SKM-1 treated with dmso at 0.1 percent for 144 hours (cell line): ENCODE data around the gene SEC23B.
A peak's percentile ranks its signal among the peaks of the same experiment; 100 is the strongest.

ENCODE experiments used
- DNase-seq: peaks from one replicate; lab custom pipeline; 2025; ENCODE audit not compliant: unreplicated experiment; lab: John Stamatoyannopoulos, UW

Gene SEC23B

GRCh38 chr20:18587665-18588573 lies 80.2 kb downstream of the SEC23B start, which contains the start of gene DTD1:
DTD1 (plus strand) TSS chr20:18588054; CDS start chr20:18588073, 19 bp downstream.
- peak; percentile 51 for DNase-seq

DNA sequence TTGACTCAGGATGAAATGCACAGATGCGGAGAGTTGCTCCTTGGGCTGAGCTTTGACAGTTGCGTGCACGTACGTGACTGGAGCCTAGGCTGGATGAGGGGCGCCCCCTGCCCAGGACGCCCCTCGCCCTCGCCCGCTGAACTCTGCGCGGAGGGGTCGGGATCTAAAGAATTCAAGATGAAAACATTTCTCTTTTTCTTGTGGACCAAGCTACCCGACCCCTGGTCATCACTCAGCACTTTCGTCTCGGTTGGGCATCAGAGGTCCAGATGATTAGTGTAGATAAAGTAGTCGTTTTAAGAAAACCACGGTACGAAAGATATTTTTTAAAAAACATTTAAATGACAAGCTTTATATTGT lies 80.8 kb downstream of the SEC23B start:
- DNase-seq, result no peak

DNA sequence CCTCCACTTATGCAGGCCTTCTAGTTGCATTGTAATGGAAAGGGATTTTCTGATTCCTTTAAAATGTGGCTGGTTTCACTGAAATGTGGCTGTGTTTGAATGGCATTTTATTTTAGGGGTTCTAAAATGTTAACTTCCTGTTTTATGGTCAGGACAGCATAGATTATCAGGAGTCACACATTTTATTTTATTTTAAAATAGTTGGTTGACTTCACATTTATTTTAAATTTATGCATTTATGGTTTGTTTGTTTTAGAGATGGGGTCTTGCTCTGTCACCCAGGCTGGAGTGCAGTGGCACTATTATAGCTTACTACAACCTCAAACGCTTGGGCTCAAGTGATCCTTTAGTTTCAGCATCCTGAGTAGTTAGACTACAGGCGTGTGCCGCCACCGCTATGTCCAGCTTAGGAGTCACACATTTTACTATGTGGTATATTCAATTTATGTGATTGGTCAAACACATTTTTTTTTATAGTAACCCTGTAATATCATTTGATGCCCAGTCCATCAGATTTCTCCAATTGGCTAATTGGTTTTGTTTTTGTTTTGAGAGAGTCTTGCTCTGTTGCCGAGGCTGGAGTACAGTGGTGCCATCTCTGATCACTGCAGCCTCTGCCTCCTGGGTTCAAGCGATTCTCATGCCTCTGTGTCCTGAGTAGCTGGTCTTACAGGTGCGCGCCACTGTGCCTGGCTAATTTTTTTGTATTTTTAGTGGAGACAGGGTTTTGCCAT lies 82.4 kb downstream of the SEC23B start:
- no peak for DNase-seq

DNA sequence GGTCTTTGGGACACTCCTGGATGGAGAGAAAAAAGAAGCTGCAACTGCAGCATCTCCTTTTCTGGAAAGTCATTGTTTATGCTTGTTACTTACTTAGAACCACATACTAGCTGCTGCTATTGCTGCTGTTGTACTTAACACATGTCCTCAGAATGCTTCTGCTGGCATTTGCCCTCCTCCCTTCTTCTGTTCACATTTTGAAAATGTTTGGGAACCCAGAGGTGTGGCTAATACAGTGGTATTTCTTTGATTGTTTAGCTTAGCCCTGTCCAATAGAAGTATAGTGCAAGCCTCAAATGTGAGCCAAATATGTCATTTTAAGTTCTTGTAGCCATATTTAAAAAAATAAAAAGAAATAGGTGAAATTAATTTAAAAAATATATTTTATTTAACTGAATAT lies 88.5 kb downstream of the SEC23B start:
- DNase-seq, result no peak

DNA sequence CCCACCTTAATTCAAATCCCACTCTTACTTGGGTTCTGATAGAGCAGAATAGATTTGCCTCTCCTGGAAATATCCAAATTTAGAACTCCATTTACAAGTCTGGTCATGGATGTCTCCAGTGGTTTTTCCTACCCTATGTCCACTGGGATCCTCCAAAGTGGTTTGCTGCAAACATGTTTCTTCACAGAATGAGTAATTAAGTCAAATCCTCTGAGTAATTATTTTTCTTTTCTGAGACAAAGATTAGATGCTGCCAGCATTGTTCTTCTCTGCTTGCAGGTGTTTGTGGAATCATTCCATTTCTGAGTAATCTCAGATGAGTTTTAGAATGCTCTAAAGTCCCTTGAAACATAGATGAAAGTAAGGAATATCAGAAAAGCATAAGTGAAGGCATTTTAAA lies 102.0 kb downstream of the SEC23B start:
- no peak for DNase-seq
